Activated T-cell treated with anti-CD3 and anti-CD28 coated beads for 1 hour (primary cell): ENCODE results near the gene BTBD3.

Experiments
- DNase-seq: peaks from one replicate; pipeline ENCODE4 v3.0.0-alpha.2; 2020; ENCODE audit warnings: low read depth

Gene BTBD3

DNA sequence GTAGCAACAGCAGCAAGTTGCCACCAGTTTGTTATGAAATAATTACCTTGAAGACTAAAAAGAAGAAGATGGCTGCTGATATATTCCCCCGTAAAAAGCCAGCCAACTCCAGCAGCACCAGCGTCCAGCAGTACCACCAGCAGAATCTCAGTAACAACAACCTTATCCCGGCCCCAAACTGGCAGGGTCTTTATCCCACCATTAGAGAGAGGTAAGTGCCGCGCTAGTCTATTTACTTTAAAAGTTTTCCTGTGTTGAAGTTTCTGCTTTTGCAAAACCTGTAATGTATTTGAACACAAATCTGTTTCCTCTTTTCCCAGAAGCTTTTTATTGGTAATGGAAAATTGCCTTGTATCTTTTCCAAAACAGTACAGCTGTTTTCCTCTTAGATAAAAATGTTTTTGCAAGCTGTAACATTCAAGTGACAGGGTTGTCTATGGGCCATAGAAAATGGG, 725 bp downstream of the BTBD3 start:
- DNase-seq: no peak

DNA sequence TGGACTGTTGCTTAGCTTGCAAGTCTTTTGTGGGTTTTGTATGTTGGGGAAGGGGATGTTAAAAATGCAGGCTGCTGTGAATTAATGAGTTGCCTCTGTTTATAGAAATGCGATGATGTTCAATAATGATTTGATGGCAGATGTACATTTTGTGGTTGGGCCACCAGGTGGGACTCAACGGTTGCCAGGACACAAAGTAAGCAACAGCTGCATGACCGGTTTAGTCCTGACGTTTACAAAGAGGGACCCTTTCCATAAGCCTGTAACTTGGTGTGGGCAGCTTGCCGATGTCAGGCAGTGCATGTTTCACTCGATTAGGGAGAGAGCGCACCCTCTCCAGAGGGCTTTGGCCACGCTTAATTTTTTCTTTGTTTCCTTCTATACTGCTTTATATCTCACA, 1.3 kb downstream of the BTBD3 start:
- no peak for DNase-seq

DNA sequence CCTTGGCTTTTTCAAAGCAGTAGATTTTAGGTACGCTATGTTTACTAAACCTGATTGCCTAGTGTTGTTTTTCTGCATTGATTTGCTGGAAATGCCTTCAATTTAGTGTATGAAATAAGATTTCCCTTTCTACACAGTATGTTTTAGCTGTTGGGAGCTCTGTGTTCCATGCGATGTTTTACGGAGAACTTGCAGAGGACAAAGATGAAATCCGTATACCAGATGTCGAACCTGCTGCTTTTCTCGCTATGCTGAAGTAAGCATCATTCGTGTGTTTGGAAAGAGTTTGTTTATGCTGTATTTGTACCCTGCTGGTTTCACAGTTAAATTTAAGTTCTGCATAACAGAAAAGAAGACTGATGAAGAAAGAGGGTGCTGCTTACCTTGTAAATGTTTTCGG, 1.9 kb downstream of the BTBD3 start:
- no peak for DNase-seq

DNA sequence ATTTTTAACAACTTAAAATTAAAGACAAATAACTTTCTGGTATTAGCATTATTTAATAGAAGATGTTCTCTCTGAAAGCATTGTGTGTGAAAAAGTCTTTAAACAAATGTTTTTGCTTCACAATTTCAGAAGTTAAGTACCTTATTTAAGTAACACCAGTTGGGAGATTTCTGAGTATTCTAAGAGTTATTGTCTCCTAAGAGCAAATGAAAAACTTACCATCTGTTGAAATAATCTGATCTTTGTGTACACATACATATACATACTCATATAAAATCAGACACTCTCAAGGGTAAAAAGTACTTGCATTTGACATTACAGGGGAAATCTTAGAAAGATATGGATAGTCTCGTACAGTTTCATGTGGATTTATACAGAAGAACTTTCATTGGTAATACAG, 2.4 kb downstream of the BTBD3 start:
- no peak for DNase-seq

DNA sequence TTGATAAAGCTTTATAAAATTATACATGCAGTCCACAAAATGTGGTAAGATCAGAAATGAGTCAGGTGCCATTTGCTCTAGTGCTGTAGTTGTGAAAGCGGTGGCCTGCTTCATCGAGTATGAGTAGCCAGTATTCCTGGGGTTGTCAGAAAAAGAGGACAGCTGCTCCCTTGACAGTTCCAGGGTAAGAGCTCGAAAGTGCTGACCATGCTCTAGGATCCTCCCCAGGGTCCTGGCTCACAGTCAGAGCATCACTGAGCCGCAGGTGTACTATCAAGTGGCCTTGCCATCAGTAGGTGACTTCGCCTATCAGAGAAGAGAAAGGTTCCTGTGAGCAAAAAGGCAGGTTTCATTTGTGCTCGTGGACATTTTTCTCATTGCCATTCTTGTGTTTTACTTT, 3.6 kb downstream of the BTBD3 start:
- DNase-seq: no peak

DNA sequence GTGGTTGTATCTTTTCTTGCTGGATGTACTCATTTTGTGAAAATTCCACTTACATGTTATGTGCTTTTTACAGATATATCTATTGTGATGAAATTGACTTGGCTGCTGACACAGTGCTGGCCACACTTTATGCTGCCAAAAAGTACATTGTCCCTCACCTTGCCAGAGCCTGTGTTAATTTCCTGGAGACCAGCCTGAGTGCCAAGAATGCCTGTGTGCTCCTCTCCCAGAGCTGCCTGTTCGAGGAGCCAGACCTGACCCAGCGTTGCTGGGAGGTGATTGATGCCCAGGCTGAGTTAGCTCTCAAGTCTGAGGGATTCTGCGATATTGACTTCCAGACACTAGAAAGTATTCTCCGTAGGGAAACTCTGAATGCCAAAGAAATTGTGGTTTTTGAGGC, 4.9 kb downstream of the BTBD3 start:
- DNase-seq: no peak

DNA sequence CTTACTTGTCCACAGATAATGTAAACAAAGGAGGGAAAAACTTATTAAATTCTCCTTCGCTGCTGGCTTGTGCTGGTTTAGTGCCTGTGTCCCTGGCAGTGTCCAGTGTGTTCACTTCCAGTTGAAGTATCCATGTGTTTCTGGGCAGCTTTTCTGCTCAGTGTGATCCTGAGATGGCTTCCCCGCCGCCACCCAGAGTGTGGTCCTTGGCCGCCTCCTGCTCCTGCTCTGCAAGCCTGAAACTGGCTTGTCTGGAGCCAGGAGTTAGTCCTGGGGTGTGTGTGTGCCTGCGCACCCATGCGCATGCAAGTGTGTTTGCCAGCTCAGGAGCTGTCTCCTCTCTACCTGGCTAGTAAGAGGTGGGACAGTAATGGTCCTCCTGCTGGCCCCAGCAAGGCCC, 7.2 kb downstream of the BTBD3 start:
- no peak for DNase-seq

DNA sequence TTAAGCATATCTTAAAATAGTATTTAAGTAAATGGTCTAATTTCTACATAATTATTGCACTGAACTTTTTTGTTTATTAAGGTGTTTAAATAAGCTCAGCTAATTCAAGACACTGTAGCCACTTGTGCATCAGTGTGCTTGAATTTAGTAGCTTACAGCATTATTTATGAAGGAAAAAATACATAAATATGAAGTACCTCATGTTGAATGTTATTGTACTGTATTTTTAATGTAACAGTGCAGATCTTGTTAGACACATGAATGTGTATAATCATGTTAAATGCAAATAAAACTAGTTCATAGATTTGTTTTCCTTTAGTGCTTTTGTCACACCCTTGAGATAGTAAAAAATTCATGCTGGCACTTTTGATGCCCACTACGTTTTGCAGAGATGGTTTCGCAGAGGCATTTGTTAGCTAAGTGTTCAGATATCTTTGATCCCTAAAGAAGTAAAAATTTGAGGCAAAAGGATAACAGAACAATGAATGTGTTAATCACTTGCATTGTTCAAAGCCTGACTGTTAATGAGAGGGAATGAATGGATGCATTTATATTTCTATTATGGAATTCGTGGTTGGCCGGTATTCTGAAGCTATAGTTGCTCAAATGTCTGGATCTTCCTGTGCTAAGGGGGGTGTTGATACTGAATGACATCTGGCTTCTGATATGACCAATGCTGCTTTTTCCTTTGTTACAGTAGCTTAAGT, 8.8 kb downstream of the BTBD3 start:
- no peak for DNase-seq

DNA sequence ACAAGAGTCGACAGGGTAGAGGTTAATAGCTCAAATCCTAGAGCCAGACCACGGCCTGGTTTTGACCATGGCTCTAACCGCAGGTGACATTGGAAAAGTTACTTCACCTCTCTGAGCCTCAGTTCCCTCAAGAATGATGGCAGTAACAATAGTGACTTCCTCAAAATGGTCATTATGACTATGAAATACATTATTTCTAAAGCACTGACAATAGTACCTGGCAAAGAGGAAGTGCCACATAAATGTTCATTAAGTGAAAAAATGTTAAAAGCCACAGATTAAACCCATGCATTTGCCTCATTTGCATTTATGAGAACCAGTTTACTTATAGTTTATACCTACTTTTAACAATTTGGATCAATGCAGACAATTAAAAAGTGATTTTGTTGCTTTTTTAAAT, 12.3 kb downstream of the BTBD3 start:
- no peak for DNase-seq

DNA sequence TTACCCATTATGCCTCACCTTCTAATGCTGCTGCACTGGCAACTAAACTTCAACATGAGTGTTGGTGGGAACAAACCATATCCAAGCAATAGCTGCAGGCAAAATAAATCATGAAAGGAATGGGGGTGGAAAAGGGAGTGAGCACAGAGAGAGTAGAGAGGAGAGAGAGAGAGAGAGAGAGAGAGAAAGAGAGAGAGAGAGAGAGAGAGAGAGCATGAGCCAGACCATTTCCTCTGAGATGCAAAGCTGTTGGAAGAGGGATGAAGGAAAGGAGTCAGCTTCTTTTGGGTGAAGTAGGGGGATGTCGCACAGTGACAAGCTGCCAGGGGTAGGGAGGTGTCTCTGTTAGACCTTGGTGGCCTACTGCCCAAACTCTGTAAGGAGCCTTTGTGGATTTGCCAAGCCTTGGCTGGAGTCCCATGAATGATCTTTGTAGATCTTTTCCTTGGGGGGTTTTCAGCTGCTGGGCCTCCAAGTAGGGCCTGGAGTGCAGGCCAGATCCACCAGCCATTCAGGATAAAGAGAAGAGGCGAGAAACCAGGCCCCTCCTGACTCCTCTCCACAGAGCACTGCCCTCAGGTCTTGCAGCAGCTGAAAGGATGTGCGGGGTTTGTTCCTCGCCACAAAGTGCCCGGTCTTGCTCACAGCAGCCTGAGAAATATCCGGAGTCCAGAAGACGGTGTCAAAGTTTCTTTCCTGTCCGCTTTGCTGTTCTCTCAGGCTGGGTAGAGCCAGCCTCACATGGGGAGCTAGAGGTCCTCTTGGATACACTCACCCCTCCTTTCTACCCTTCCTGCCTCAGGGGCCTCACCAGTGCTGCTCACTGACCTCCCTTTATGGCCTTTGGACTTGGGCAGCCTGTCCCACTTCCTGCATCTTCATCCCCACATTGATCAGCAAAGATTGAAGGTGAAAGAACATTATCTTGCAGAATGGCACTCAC, 17.8 kb downstream of the BTBD3 start:
- DNase-seq: no peak

DNA sequence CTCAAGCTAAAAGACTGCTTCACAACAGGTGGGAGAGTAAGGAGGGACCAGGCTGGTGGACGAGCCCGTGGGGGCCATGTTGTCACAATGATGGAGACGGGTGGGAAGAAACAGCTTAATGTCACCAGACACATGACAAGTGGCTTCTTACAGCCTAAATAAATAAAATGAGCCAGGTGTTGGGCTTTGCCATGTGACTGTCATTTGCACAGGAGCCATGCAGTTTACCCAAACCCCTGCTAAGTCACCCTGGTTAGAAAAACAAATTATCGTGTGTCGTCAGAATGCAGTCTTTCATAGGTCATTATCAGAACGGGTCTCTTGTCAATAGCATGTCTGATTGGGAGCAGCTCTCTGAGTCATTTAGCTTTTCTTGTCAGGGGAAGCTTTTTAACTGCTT, 18.5 kb downstream of the BTBD3 start:
- DNase-seq: no peak

DNA sequence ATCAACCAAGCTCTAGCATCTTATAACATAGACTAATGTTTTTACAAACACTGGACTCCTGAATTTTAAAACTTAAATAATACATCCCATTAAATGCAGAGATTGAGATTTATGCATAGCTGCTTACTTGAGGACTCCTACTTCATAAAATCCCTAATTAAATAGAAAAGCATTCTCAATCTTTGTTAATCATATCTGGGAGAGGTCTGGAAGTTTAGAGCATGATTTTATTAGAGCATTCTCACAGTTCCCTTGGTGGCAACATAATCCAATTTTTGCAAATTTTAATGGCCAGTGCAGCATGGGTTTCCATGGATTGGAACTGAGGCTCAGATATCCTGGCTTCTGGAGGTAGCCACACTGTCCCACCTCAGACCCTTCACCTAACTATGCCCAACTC, 19.5 kb downstream of the BTBD3 start:
- DNase-seq: no peak

DNA sequence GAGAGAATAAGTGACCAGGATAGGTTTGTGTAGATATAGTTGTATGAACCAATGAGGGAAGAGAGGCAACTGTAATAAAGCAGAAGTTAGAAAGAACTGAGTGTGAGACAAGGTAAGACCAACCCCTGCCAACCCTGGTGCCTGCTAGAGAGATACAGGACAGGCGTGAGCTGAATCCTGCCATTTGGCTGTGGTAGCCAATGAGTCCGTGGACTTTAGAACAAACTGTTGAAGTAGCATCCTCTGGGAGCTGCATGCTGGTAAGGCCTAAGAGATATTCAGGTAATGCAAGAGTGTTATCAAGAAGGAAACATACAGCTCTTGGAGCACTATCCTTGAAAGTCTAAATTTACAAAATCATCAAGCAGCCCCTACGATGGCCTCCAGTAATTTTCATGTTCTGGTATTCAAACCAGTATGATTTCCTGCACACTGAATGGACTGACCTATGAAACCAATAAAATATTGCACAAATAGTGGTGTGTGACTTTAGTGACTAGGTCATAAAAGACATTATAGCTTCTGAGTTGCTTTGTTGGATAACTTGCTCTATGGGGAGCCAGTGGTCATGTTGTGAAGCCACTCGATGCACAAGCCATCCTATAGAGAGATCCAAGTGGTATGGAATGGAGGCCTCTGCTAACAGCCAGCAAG, 24.0 kb downstream of the BTBD3 start:
- DNase-seq: no peak

DNA sequence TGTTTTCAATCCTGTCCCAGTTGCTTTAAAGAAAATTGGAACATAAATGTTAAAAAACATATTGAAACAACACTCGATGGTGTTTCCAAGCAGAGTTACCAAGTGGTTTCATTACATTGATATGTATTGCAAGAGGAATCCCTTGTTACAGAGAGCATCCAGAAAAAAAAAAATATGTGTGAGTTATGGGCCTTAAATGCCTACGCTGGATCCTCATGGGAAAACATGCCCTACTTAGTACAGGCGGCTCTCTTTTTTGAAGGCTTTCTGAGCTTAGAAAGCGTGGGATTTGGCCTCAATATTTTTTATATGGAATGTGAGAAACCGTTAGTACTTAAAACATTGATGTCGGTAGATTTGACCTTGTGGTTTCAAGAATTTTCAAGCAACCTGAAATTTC, 26.1 kb downstream of the BTBD3 start:
- DNase-seq: no peak

DNA sequence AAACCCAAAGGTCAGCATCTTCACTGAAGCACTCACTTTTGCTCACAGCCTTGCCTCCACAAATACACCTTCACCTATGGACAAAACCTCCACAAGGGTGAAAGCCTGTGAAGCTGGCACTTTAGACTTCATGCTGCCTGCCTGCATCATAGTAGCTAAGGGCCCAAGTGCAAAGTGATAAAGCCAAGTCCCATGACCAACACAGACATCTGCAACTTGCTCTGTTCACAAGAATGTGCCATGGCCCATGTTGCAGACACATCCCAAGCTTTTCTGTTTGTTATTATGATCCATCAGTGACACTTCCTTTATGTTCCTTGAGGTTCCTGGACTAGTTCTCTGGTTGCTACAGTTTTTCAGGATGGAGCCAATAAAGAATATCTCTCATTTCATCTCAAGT, 31.1 kb downstream of the BTBD3 start:
- DNase-seq: no peak

DNA sequence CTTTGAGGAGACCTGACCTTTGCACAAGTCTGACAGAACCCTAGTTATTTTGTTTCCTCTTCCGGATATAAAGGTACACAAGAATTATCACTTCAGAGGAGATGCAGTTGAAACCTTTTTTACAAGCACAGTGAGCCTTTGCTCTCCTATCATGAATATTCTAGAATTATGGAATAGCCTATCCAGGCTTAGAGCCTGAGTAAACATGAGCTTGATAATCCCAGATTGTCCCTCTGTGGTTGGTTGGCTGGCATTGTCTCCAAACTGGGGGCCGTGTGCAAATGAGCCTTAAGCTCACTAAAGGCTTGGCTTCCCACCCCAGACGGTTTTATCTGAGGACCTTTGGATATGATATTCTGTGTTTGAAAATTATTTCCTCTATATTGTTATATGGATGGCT, 32.0 kb downstream of the BTBD3 start:
- no peak for DNase-seq

DNA sequence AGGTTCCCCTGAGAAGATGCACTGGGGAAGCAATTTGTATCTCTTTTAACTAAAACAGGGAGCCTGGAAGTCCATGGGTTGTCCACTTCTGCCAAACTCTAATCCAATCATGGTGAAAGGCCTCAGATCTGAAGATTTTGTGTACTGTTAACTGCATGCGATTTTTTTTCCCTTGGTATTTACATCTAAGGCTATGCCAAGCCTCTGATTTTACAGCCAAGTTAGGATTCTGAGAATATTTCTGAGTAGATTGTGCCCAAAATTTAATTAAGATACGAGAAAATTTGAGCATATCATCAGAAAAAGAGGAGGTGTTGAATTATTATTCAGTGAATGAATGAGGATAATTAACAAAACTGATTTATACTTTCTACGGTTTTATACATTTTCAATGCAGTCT, 34.0 kb downstream of the BTBD3 start:
- no peak for DNase-seq

DNA sequence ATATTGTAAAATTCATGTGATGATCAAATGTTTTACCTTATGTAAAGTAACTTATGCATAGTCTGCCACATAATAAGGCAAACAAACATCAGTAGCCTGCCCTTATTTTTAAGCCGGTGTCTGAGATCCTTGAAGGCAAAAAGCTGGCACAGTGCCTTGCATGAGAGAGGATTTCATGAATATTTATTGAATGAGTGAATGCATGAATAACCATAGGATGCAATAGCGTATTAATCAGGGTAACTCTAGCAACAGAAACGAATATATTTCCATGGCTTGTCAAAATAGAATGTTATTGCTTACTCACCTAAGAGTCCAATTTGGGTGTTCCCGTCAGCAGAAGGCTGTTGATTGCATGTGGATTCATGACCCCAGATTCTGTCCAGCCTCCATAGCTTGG, 34.9 kb downstream of the BTBD3 start:
- DNase-seq: no peak

DNA sequence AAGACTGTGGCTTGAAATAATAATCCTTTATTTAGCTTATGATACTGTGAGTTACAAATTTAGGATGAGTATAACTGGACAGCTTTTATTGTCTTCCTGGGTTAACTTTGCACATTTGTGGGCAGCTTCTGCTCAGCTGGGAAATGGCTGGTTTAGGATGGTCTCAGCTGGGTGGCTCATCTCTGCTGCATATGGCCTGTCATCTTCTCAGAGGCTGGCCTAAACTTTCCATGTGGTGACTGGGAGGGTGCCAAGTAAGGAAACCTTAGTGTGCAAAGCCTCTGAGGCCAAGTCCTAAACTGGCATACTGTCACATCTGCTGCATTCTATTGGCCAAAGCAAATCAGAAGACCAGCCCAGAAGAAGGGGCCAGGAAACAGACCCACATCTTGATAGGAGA, 40.2 kb downstream of the BTBD3 start:
- DNase-seq: no peak

DNA sequence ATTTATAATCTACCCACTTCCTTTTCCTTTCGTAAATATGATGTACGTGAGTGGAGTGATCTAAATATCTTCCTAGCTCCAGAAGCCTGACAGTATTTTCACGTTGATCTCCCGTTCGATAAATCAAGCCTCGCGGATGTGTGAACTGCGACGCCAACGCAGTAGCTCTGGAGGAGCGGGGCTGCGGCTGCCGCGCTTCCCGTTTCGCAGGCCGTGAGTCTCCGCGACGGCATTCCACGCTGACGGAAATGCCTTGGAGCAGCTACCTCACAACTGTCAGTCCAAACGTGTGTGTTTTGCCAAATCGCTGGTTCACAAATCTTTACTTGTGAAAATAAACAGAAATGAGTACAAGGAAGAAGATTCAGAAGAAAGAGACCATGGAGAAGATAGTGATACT, 41.2 kb downstream of the BTBD3 start:
- no peak for DNase-seq

DNA sequence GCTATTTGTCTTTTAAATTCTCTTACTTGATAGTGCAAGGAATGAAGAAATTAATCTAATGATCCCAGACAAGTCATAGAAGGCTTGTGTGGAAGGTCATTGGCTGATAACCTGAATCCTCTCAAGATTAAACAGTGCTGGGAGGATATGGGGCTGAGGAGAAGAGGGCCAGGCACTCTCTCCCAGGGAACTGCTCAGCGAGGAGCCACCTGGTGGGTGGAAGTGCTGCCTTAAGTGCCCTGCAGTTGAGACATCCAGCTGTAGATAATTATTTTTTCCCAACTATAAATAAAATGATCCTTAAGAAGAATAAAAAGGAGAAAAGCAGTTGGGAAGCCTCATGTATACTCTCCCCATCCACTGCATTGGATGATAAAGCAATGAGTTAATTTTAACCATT, 47.9 kb downstream of the BTBD3 start:
- no peak for DNase-seq

DNA sequence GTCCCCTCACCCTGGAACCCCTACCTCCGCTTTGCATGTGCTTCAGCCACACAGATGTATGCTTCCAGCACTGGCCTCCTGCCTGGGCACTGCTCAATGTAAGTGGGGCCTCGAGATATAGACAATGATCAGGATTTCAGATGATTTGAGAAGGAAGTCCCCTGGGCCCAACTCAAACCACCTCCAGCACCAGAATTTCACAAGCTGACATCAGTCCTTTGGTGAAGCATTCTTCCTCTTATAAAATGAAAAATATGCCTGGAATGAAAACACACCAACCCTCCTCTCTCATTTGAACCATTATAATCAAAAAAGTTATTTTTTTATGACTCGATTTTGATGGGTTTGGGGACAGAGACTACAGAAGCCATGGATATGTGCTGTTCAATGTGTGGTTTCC, 48.5 kb downstream of the BTBD3 start:
- no peak for DNase-seq

DNA sequence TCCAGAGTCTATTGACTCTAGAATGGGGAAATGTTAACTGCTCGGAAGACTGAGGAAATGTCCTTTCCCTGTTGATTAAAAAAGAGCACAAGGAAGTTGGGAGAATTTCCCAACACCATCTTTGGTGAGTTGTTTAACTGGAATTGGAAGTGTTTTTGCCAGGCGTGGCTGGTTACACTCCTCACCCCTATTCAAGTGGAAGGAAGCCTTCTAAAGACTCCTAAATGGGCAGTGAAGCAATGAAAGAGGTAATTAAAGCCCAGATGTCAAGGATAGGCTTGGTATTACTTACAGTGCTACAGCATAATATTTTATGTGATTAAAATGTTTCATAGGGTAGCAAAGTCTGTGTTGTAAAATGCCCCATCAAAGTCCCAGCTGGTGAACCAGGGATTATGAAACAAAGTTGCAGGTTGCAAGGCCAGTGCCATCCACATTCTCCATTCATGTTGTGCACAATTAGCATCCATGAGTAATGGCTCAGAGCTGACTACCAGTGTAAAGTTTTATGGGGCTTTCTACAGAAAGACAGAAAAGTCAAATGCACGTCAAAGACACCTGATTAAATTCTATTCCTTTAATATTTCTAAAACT, 52.6 kb downstream of the BTBD3 start:
- no peak for DNase-seq
